CD4-positive, alpha-beta T cell (primary cell): ENCODE results near the gene STBD1. TPM values are rescaled to one million over a fixed set of nuclear protein-coding genes. Genes with fewer than 3 reads are reported as not detected.

Experiments used
- ATAC-seq: fragments of 200-7000 bp; cut with Tn5 transposase; one replicate; pipeline ENCODE4 v1.10.0; 2022; ENCODE audit warnings: mild to moderate bottlenecking; ENCODE audit not compliant: poor library complexity
- CTCF ChIA-PET: fragments of 350-600 bp; sonication (Branson Sonifier 250); formaldehyde crosslinking; loops from one replicate; lab custom pipeline; 2021; ENCODE audit warnings: antibody characterized with exemption, inconsistent platforms; lab: Charles Lee
- POLR2A ChIA-PET: fragments of 350-600 bp; sonication (Branson Sonifier 250); formaldehyde crosslinking; loops from one replicate; lab custom pipeline; 2021; ENCODE audit warnings: antibody characterized with exemption, inconsistent platforms; lab: Charles Lee
- DNase-seq, 14 experiments: peaks; one replicate each; pipeline ENCODE4 v3.0.0-alpha.2; 2013 to 2020; ENCODE audit warnings: mixed read lengths in 2 of 14
- H3K27ac ChIP-seq, 2 donors: one replicate each; pipeline versions ENCODE4 v1.5.1 to v1.7.0; 2013; ENCODE audit warnings: low read length in 2 of 2, low read depth in 1 of 2, mild to moderate bottlenecking in 1 of 2
- H3K27me3 ChIP-seq, 2 experiments: 1 replicate in 1 of 2; 2 replicates in 1 of 2; pipeline versions ENCODE4 v1.6.1 to v1.7.0; 2013; ENCODE audit warnings: low read length in 2 of 2, control low read depth in 1 of 2, mild to moderate bottlenecking in 1 of 2, moderate library complexity in 1 of 2; ENCODE audit not compliant: insufficient read depth in 2 of 2, control insufficient read depth in 1 of 2
- H3K36me3 ChIP-seq: one replicate; pipeline ENCODE4 v1.6.1; 2013; ENCODE audit warnings: low read length, control low read depth; ENCODE audit not compliant: insufficient read depth
- H3K4me1 ChIP-seq: one replicate; pipeline ENCODE4 v1.6.1; 2013; ENCODE audit warnings: low read length, control low read depth; ENCODE audit not compliant: insufficient read depth
- H3K4me3 ChIP-seq: one replicate; pipeline ENCODE4 v1.5.1; 2013; ENCODE audit warnings: mild to moderate bottlenecking, low read length, moderate library complexity
- H3K9me3 ChIP-seq, 2 experiments: 1 replicate in 1 of 2; 2 replicates in 1 of 2; pipeline versions ENCODE4 v1.6.1 to v1.7.0; 2013; ENCODE audit warnings: low read length in 2 of 2, mild to moderate bottlenecking in 2 of 2, control low read depth in 1 of 2, moderate library complexity in 1 of 2; ENCODE audit not compliant: control insufficient read depth in 1 of 2, insufficient read depth in 1 of 2
- H3K27ac Mint-ChIP-seq: one replicate; pipeline ENCODE4 v1.8.0; 2020; ENCODE audit warnings: mixed read lengths
- H3K27me3 Mint-ChIP-seq: one replicate; pipeline ENCODE4 v1.8.0; 2021; ENCODE audit warnings: mixed read lengths
- H3K36me3 Mint-ChIP-seq: one replicate; pipeline ENCODE4 v1.8.0; 2021; ENCODE audit warnings: low read depth, mixed read lengths
- H3K4me1 Mint-ChIP-seq: one replicate; pipeline ENCODE4 v1.8.0; 2021; ENCODE audit warnings: low read depth, mixed read lengths
- H3K4me3 Mint-ChIP-seq: one replicate; pipeline ENCODE4 v1.8.0; 2020; ENCODE audit warnings: mild to moderate bottlenecking, mixed read lengths
- H3K9me3 Mint-ChIP-seq: one replicate; pipeline ENCODE4 v1.8.0; 2020; ENCODE audit warnings: mixed read lengths
- CTCF ChIP-seq: fragments of 200-600 bp; IDR thresholded peaks from one replicate; pipeline ENCODE4 v1.8.0; 2022; ENCODE audit warnings: antibody characterized with exemption, mild to moderate bottlenecking
- intact Hi-C, 2 experiments: fragments of 100-400 bp; cut with DNase I in 1 of 2; cut with micrococcal nuclease in 1 of 2; formaldehyde crosslinking; loops; one replicate each; pipeline versions ENCODE4 v1.15.1 to v1.9.0; 2023 to 2025; cut with DNase I, micrococcal nuclease
- total RNA-seq, 174 experiments: library from RNA in 2 of 174; stranded (reverse) in 2 of 174; gene quantifications; one replicate each; pipeline ENCODE4 v1.2.3 and lab custom pipeline; 2021 to 2026

Gene STBD1
- total RNA-seq, 2 experiments from 2014 or later, result 0.11 TPM; not detected in 1

DNA sequence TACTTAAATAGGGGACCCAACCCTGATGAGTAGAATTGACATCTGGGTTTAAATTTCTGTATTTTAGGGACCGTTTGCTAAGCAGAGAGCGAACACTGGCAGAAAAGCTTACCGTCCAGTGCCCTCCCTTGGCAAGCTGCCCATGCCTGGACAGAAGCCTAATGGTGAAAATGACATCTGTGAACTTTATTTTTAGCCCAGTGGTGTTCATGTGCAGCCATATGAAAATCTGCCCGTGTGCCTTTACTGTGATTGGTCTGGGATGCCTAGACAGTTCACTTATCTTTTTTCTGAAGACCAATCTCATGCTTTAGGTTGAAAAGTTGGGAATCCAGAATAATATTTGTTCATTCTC lies 1.1 kb downstream of the STBD1 start:
- Mint-ChIP-seq H3K4me3 (peak overlapping the region; percentile 77), H3K4me1 (peaks cover 23% of the 10 kb centered on the region), H3K27ac (no peak overlapping the region), H3K36me3 (no peaks in the 10 kb centered on the region), H3K9me3 (no peaks in the 10 kb centered on the region), H3K27me3 (peaks cover 32% of the 10 kb centered on the region)
- POLR2A ChIA-PET, result no interaction called here
- ATAC-seq (no peak), DNase-seq (no peak)
- no peak for TF ChIP-seq CTCF
- CTCF ChIA-PET, result no interaction called here
- no peaks in the 10 kb centered on the region for H3K36me3 ChIP-seq
- no peak overlapping the region for H3K27ac ChIP-seq
- no peaks in the 10 kb centered on the region for H3K27me3 ChIP-seq
- H3K4me3 ChIP-seq, result peak overlapping the region; percentile 73
- intact Hi-C loops, result no loop called here
- H3K4me1 ChIP-seq, result peaks cover 36% of the 10 kb centered on the region
- no peaks in the 10 kb centered on the region for H3K9me3 ChIP-seq

DNA sequence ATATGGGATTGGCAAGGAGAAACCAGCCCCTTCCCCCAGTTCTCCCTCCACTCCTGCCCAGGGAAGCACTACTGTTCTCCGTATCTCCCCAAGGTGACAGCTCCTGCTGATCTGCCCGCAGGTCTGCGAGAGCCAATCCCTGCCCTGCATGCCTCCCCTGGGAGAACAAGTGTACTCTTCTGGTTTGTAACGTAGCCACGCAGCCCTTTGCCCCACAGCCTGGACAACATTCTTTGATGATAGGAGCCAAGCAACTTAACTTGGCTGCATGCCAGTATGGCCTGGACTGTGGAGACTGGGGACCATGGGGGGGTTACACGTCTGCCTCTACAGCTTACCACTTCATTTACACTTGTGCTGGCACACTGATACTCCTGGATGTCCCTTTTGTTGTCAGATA lies 2.0 kb downstream of the STBD1 start:
- ChIA-PET CTCF (no interaction called here), POLR2A (no interaction called here)
- no peak for DNase-seq
- Histone ChIP-seq H3K27ac (no peak overlapping the region), H3K4me3 (no peak overlapping the region), H3K4me1 (peaks cover 36% of the 10 kb centered on the region), H3K27me3 (no peaks in the 10 kb centered on the region), H3K9me3 (no peaks in the 10 kb centered on the region), H3K36me3 (no peaks in the 10 kb centered on the region)
- no peak for TF ChIP-seq CTCF
- Mint-ChIP-seq H3K4me1 (peaks cover 23% of the 10 kb centered on the region), H3K27me3 (peaks cover 32% of the 10 kb centered on the region), H3K27ac (no peak overlapping the region), H3K9me3 (no peaks in the 10 kb centered on the region), H3K36me3 (no peaks in the 10 kb centered on the region), H3K4me3 (peak overlapping the region; percentile 56)
- ATAC-seq, result no peak
- intact Hi-C loops, result no loop called here

DNA sequence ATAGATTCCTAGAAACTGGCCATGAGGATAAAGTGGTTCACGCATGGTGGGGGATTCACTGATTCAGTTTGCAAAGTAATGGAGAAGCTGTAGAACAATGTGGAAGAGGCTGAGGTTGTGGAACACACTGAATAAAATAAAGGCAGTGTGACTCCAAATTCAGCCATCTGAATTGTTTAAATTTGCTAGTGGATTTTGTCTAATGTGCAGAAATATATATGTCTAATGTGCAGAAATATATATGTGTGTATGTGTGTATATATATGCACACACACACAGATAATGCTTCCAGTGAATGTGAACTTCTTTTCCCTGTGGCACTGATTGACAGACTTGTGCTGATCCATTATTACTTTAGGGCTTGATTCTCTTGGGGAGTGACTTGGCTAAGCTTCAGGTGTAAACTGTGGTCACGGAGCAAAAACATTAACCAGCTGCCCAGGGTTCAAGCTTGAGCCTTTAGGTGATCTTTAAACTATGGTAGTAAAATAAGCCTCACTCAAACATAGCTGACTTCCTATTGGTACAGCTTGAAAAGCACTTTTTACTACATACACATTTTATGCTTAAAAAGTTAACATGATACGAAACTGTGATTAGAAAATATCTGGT lies 3.5 kb downstream of the STBD1 start:
- Mint-ChIP-seq H3K27me3 (peaks cover 32% of the 10 kb centered on the region), H3K36me3 (no peaks in the 10 kb centered on the region), H3K4me1 (peaks cover 12% of the 10 kb centered on the region), H3K27ac (no peak overlapping the region), H3K9me3 (peaks cover 2% of the 10 kb centered on the region), H3K4me3 (no peak overlapping the region)
- Histone ChIP-seq H3K9me3 (peaks cover 0 to 3% of the 10 kb centered on the region in 2 experiments), H3K27me3 (no peaks in the 10 kb centered on the region), H3K4me3 (no peak overlapping the region), H3K4me1 (peaks cover 24% of the 10 kb centered on the region), H3K36me3 (no peaks in the 10 kb centered on the region), H3K27ac (no peak overlapping the region)
- DNase-seq (no peak), ATAC-seq (no peak)
- no peak for TF ChIP-seq CTCF
- intact Hi-C loops, result no loop called here
- ChIA-PET POLR2A (no interaction called here), CTCF (interaction anchor here (0.6 kb wide), 1 partner anchor 209 kb away, joined by 4 read pairs; no protein-coding TSS in a partner anchor)
